Prostate gland (tissue), 2 donors: Measurements from ENCODE around the gene GLTP.
A peak's percentile ranks its signal among the peaks of the same experiment; 100 is the strongest.

Experiments
- CTCF ChIP-seq, 4 experiments: fragments of 200-600 bp in 2 of 4; fragments of 450-650 bp in 2 of 4; sonication (generic) in 2 of 4; IDR thresholded peaks; 1 replicate in 3 of 4; 2 replicates in 1 of 4; pipeline ENCODE4 v1.5.1; 2016 to 2019; ENCODE audit warnings: antibody characterized with exemption in 4 of 4, mild to moderate bottlenecking in 2 of 4, moderate library complexity in 2 of 4
- POLR2A ChIP-seq: fragments of 450-650 bp; IDR thresholded peaks from one replicate; pipeline ENCODE4 v1.6.1; 2016; ENCODE audit warnings: antibody characterized with exemption, mild to moderate bottlenecking
- POLR2AphosphoS5 ChIP-seq: sonication (generic); formaldehyde crosslinking; IDR thresholded peaks from one replicate; pipeline ENCODE4 v1.6.1; 2017; ENCODE audit warnings: antibody characterized with exemption

- peak; percentile 17 for TF ChIP-seq POLR2A
- TF ChIP-seq CTCF (IDR thresholded peaks at IDR 0.05): peak in 3 of 4 experiments; percentile 33 to 65 (median 56)
- peak; percentile 96 for TF ChIP-seq POLR2AphosphoS5
Observed at GRCh38 chr12:109899783-109900751, 19.7 kb upstream of the GLTP start, which contains the start of gene TCHP.
